Lung (tissue), 12 donors: ENCODE data around the gene CABP4. TPM values are rescaled to one million over a fixed set of nuclear protein-coding genes. Genes with fewer than 3 reads are reported as not detected.
"Not testable (repeated sequence)": the region's sequence is repeated elsewhere in the genome, so short reads cannot be mapped to it uniquely, and the experiment has no call there.

ENCODE experiments used
- ATAC-seq: fragments of 200-7000 bp; cut with Tn5 transposase; one replicate; pipeline ENCODE4 v1.9.1; 2020; ENCODE audit warnings: moderate number of reproducible peaks; ENCODE audit not compliant: insufficient read depth, low FRiP score
- DNase-seq, 3 donors: peaks; one replicate each; pipeline ENCODE4 v3.0.0-alpha.2; 2013 to 2017
- H3K27ac ChIP-seq, 2 donors: one replicate each; pipeline ENCODE4 v1.5.1; 2013; ENCODE audit warnings: mild to moderate bottlenecking in 2 of 2, moderate library complexity in 2 of 2, control low read depth in 1 of 2, inconsistent platforms in 1 of 2, low read depth in 1 of 2, low read length in 1 of 2
- H3K27me3 ChIP-seq, 3 donors: one replicate each; pipeline ENCODE4 v1.5.1; 2013; ENCODE audit warnings: low read length in 2 of 3; ENCODE audit not compliant: control insufficient read depth in 3 of 3, insufficient read depth in 3 of 3
- H3K36me3 ChIP-seq, 4 donors: one replicate each; pipeline ENCODE4 v1.5.1; 2013; ENCODE audit warnings: low read length in 4 of 4, mild to moderate bottlenecking in 1 of 4, moderate library complexity in 1 of 4; ENCODE audit not compliant: control insufficient read depth in 4 of 4, insufficient read depth in 4 of 4
- H3K4me1 ChIP-seq, 5 donors: one replicate each; pipeline ENCODE4 v1.5.1; 2013; ENCODE audit warnings: low read length in 5 of 5, mild to moderate bottlenecking in 2 of 5, moderate library complexity in 1 of 5; ENCODE audit not compliant: control insufficient read depth in 5 of 5, insufficient read depth in 5 of 5
- H3K4me3 ChIP-seq: one replicate; pipeline ENCODE4 v1.5.1; 2013; ENCODE audit warnings: mild to moderate bottlenecking, control low read depth, moderate library complexity
- H3K9ac ChIP-seq, 2 donors: one replicate each; pipeline ENCODE4 v1.5.1; 2013; ENCODE audit warnings: low read length in 2 of 2, control low read depth in 1 of 2; ENCODE audit not compliant: insufficient read depth in 1 of 2
- H3K9me3 ChIP-seq, 4 donors: one replicate each; pipeline ENCODE4 v1.5.1; 2013; ENCODE audit warnings: low read length in 3 of 4, mild to moderate bottlenecking in 1 of 4, moderate library complexity in 1 of 4; ENCODE audit not compliant: control insufficient read depth in 4 of 4, insufficient read depth in 3 of 4
- CTCF ChIP-seq: IDR thresholded peaks from 2 replicates; pipeline ENCODE4 v1.5.1; 2012; ENCODE audit warnings: mild to moderate bottlenecking; ENCODE audit errors: control extremely low read depth, extremely low read depth
- WGBS, 2 donors: extraction: QIAGEN DNeasy Blood & Tissue Kit; methylation state at CpG; one replicate each; pipeline ENCODE4 v1.1.7; 2013; 5-methylcytosine and 5-hydroxymethylcytosine counted together
- polyA plus RNA-seq, 2 donors: library from polyadenylated mRNA; stranded (reverse); fragments of 200-250 nt; gene quantifications; one replicate each; pipeline ENCODE4 v1.2.1, GENCODE V29; 2013
- total RNA-seq, 2 donors: library from RNA; depleted of rRNA in 1 of 2; stranded (reverse); fragments of >200 nt in 1 of 2; gene quantifications; one replicate each; pipeline ENCODE4 v1.2.1, GENCODE V29; 2014 to 2021
- donor health status: control.
- donor health status: control.
- donor health status: Bipolar disorder and iron deficiency.
- donor health status: healthy.
- donor health status: DM: yes; HTN: yes; CAD: no.

Gene CABP4
- total and polyA plus RNA-seq, 4 donors: 0.96 to 5.3 (median 2.3) TPM

DNA sequence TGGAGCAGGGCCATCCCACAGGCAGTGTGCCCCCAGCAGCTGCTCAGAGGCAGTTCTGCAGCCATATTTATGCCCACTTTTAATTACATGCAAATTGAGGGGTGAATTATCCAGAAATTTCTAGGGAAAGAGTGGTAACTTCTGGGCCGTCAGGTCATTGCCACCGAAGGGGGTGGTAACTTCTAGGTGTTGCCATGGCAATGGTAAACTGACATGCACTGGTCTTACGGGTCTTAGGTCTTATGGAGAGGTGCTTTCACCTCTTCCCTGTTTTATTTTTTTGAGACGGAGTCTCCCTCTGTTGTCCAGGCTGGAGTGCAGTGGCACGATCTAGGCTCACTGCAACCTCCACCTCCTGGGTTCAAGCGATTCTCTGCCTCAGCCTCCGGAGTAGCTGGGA is 17.7 kb downstream of the CABP4 start:
- H3K9me3 ChIP-seq: peaks cover 0 to 3% (median 0%) of the 10 kb centered on the region in 4 donors
- DNase-seq (no peak), ATAC-seq (no peak)
- H3K4me3 ChIP-seq: no peak overlapping the region
- no peak overlapping the region for H3K27ac ChIP-seq
- peaks cover 0 to 10% (median 3%) of the 10 kb centered on the region in 5 donors for H3K4me1 ChIP-seq
- WGBS, 2 donors: 75 to 85% methylated on average over 7 of the region's 7 CpGs
- no peak overlapping the region for H3K9ac ChIP-seq
- no peaks in the 10 kb centered on the region for H3K36me3 ChIP-seq
- H3K27me3 ChIP-seq: no peaks in the 10 kb centered on the region
- no peak for TF ChIP-seq CTCF

GRCh38 chr11:67476692-67477091 is 21.5 kb downstream of the CABP4 start:
- not testable (repeated sequence) for H3K27me3 ChIP-seq, H3K36me3 ChIP-seq, H3K9me3 ChIP-seq, H3K4me1 ChIP-seq, H3K4me3 ChIP-seq, H3K9ac ChIP-seq, ATAC-seq, H3K27ac ChIP-seq, DNase-seq
- WGBS, 2 donors: 87 to 90% methylated on average over 10 of the region's 10 CpGs

DNA sequence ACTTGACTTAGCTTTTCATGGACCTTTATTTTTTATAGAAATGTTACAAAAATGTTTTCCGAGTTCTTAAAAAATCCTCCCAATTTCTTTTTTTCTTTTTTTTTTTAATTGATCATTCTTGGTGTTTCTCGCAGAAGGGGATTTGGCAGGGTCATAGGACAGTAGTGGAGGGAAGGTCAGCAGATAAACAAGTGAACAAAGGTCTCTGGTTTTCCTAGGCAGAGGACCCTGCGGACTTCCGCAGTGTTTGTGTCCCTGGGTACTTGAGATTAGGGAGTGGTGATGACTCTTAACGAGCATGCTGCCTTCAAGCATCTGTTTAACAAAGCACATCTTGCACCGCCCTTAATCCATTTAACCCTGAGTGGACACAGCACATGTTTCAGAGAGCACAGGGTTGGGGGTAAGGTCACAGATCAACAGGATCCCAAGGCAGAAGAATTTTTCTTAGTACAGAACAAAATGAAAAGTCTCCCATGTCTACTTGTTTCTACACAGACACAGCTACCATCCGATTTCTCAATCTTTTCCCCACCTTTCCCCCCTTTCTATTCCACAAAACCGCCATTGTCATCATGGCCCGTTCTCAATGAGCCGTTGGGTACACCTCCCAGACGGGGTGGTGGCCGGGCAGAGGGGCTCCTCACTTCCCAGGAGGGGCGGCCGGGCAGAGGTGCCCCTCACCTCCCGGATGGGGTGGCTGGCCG is 22.3 kb downstream of the CABP4 start:
- not testable (repeated sequence) for H3K36me3 ChIP-seq, DNase-seq, H3K27me3 ChIP-seq, ATAC-seq, H3K27ac ChIP-seq, H3K4me1 ChIP-seq, H3K9ac ChIP-seq, H3K9me3 ChIP-seq, H3K4me3 ChIP-seq
- WGBS, 2 donors: 75 to 84% methylated on average over 12 to 14 of the region's 16 CpGs

- WGBS, 2 donors: 33 to 36% methylated on average over 19 of the region's 19 CpGs
- Histone ChIP-seq H3K27ac (peak overlapping the region; percentile 79 to 80), H3K36me3 (peaks cover 0 to 10% (median 5%) of the 10 kb centered on the region in 4 donors), H3K4me1 (peaks cover 0 to 12% (median 7%) of the 10 kb centered on the region in 5 donors), H3K27me3 (no peaks in the 10 kb centered on the region), H3K9me3 (no peaks in the 10 kb centered on the region), H3K4me3 (peak overlapping the region; percentile 27), H3K9ac (peak overlapping the region; percentile 26 to 50)
- ATAC-seq: no peak
- DNase-seq: no peak
- no peak for TF ChIP-seq CTCF
Observed at GRCh38 chr11:67482275-67482826, 27.2 kb downstream of the CABP4 start.
